H1 (cell line): ENCODE results near the gene PTPN22.

Experiments
- EP300 ChIP-seq, 2 experiments: IDR thresholded peaks; 1 replicate in 1 of 2; 2 replicates in 1 of 2; pipeline ENCODE4 v1.6.1; 2011 to 2012; ENCODE audit warnings: low read depth in 2 of 2, low read length in 2 of 2, mild to moderate bottlenecking in 2 of 2, borderline replicate concordance in 1 of 2, inconsistent platforms in 1 of 2, moderate library complexity in 1 of 2
- POLR2A ChIP-seq, 2 experiments: IDR thresholded peaks; 1 replicate in 1 of 2; 2 replicates in 1 of 2; pipeline ENCODE4 v1.6.1; 2011; ENCODE audit warnings: low read depth in 2 of 2, low read length in 2 of 2, mild to moderate bottlenecking in 2 of 2; ENCODE audit errors: control extremely low read depth in 1 of 2
- TF ChIP-seq, protein P1 (sequence below), 3 experiments: IDR thresholded peaks; 1 replicate in 2 of 3; 2 replicates in 1 of 3; pipeline versions ENCODE4 v1.5.1 to v1.6.1; 2011; ENCODE audit warnings: low read length in 3 of 3, mild to moderate bottlenecking in 3 of 3, inconsistent platforms in 2 of 3, low read depth in 1 of 3, moderate library complexity in 1 of 3; ENCODE audit not compliant: insufficient read depth in 1 of 3; ENCODE audit errors: control extremely low read depth in 1 of 3

- TF ChIP-seq, protein P1, sequence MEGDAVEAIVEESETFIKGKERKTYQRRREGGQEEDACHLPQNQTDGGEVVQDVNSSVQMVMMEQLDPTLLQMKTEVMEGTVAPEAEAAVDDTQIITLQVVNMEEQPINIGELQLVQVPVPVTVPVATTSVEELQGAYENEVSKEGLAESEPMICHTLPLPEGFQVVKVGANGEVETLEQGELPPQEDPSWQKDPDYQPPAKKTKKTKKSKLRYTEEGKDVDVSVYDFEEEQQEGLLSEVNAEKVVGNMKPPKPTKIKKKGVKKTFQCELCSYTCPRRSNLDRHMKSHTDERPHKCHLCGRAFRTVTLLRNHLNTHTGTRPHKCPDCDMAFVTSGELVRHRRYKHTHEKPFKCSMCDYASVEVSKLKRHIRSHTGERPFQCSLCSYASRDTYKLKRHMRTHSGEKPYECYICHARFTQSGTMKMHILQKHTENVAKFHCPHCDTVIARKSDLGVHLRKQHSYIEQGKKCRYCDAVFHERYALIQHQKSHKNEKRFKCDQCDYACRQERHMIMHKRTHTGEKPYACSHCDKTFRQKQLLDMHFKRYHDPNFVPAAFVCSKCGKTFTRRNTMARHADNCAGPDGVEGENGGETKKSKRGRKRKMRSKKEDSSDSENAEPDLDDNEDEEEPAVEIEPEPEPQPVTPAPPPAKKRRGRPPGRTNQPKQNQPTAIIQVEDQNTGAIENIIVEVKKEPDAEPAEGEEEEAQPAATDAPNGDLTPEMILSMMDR (IDR thresholded peaks at IDR 0.05; ENCODE audit: control extremely low read depth in 1 of 3, insufficient read depth in 1 of 3, low read depth in 1 of 3, low read length in 3 of 3): no peak
- TF ChIP-seq EP300 (IDR thresholded peaks at IDR 0.05; ENCODE audit: borderline replicate concordance in 1 of 2, low read depth in 2 of 2, low read length in 2 of 2): no peak
- TF ChIP-seq POLR2A (IDR thresholded peaks at IDR 0.05; ENCODE audit: control extremely low read depth in 1 of 2, low read depth in 2 of 2, low read length in 2 of 2): no peak
Measured at GRCh38 chr1:113792471-113792870, 79.0 kb downstream of the PTPN22 start.
